CD14-positive monocyte (primary cell): ENCODE measurements around the gene FIBCD1. TPM values are rescaled to one million over a fixed set of nuclear protein-coding genes. Genes with fewer than 3 reads are reported as not detected.

Source experiments
- DNase-seq, 3 donors: peaks; one replicate each; pipeline ENCODE4 v3.0.0-alpha.2; 2011 to 2022
- H2AFZ ChIP-seq: 2 replicates; pipeline ENCODE4 v1.6.0; 2012; ENCODE audit warnings: mild to moderate bottlenecking, low read depth, low read length, inconsistent platforms; ENCODE audit not compliant: insufficient read depth, poor library complexity, severe bottlenecking
- H3K27ac ChIP-seq, 2 donors: 1 replicate in 1 of 2; 2 replicates in 1 of 2; pipeline ENCODE4 v1.5.1; 2012 to 2013; ENCODE audit warnings: low read length in 2 of 2, control low read depth in 1 of 2, inconsistent platforms in 1 of 2, low read depth in 1 of 2, mild to moderate bottlenecking in 1 of 2
- H3K27me3 ChIP-seq, 2 donors: one replicate each; pipeline versions ENCODE4 v1.6.0 to v1.6.1; 2011 to 2013; ENCODE audit warnings: low read length in 2 of 2; ENCODE audit not compliant: control insufficient read depth in 2 of 2, insufficient read depth in 2 of 2
- H3K36me3 ChIP-seq, 2 donors: replicated peaks in 1 of 2; 1 replicate in 1 of 2; 2 replicates in 1 of 2; pipeline versions ENCODE4 v1.5.1 to v1.6.1; 2012 to 2013; ENCODE audit warnings: low read length in 2 of 2, control low read depth in 1 of 2, inconsistent platforms in 1 of 2, mild to moderate bottlenecking in 1 of 2; ENCODE audit not compliant: insufficient read depth in 2 of 2, control insufficient read depth in 1 of 2
- H3K4me1 ChIP-seq, 2 donors: 1 replicate in 1 of 2; 2 replicates in 1 of 2; pipeline versions ENCODE4 v1.5.1 to v1.6.1; 2012 to 2013; ENCODE audit warnings: low read length in 2 of 2, control low read depth in 1 of 2, inconsistent platforms in 1 of 2, mild to moderate bottlenecking in 1 of 2, moderate library complexity in 1 of 2; ENCODE audit not compliant: insufficient read depth in 2 of 2, control insufficient read depth in 1 of 2
- H3K4me2 ChIP-seq: replicated peaks from 2 replicates; pipeline ENCODE3; 2012; ENCODE audit warnings: low read length, moderate library complexity, mild to moderate bottlenecking; ENCODE audit not compliant: poor library complexity, severe bottlenecking; ENCODE audit errors: extremely low read depth
- H3K4me3 ChIP-seq, 3 experiments: fragments of 200-600 bp in 1 of 3; sonication (generic) in 1 of 3; replicated peaks in 1 of 3; 1 replicate in 2 of 3; 2 replicates in 1 of 3; pipeline ENCODE4 v1.5.1; 2011 to 2013; ENCODE audit warnings: low read length in 3 of 3, mild to moderate bottlenecking in 3 of 3, control low read depth in 2 of 3, low read depth in 2 of 3, inconsistent platforms in 1 of 3, moderate library complexity in 1 of 3
- H3K79me2 ChIP-seq: 2 replicates; pipeline ENCODE4 v1.6.0; 2012; ENCODE audit warnings: mild to moderate bottlenecking, control low read depth, inconsistent platforms, low read length, moderate library complexity; ENCODE audit not compliant: insufficient read depth
- H3K9ac ChIP-seq: 2 replicates; pipeline ENCODE4 v1.6.0; 2017; ENCODE audit warnings: low read length, mild to moderate bottlenecking; ENCODE audit not compliant: insufficient read depth, poor library complexity, severe bottlenecking
- H3K9me3 ChIP-seq, 2 donors: replicated peaks in 1 of 2; 1 replicate in 1 of 2; 2 replicates in 1 of 2; pipeline versions ENCODE4 v1.5.1 to v1.6.1; 2012 to 2013; ENCODE audit warnings: low read length in 2 of 2, control low read depth in 1 of 2; ENCODE audit not compliant: control insufficient read depth in 1 of 2, insufficient read depth in 1 of 2
- H4K20me1 ChIP-seq: 2 replicates; pipeline ENCODE4 v1.6.0; 2012; ENCODE audit warnings: mild to moderate bottlenecking, low read length, control low read depth, moderate library complexity; ENCODE audit not compliant: insufficient read depth
- H3K27ac Mint-ChIP-seq, 7 donors: one replicate each; pipeline ENCODE4 v1.8.0; 2020; ENCODE audit warnings: mild to moderate bottlenecking in 7 of 7, mixed read lengths in 7 of 7, moderate library complexity in 6 of 7, inconsistent platforms in 2 of 7
- H3K27me3 Mint-ChIP-seq, 3 donors: one replicate each; pipeline ENCODE4 v1.8.0; 2021 to 2022; ENCODE audit warnings: low read depth in 3 of 3, mild to moderate bottlenecking in 3 of 3, mixed read lengths in 3 of 3, moderate library complexity in 3 of 3, inconsistent platforms in 1 of 3
- H3K36me3 Mint-ChIP-seq, 2 donors: one replicate each; pipeline ENCODE4 v1.8.0; 2020; ENCODE audit warnings: mixed read lengths in 2 of 2, inconsistent platforms in 1 of 2, mild to moderate bottlenecking in 1 of 2
- H3K4me1 Mint-ChIP-seq: one replicate; pipeline ENCODE4 v1.8.0; 2020; ENCODE audit warnings: mild to moderate bottlenecking, mixed read lengths
- H3K4me3 Mint-ChIP-seq, 2 donors: one replicate each; pipeline ENCODE4 v1.8.0; 2020; ENCODE audit warnings: mild to moderate bottlenecking in 2 of 2, mixed read lengths in 2 of 2, moderate library complexity in 1 of 2
- H3K9me3 Mint-ChIP-seq, 7 donors: one replicate each; pipeline ENCODE4 v1.8.0; 2020 to 2022; ENCODE audit warnings: mixed read lengths in 7 of 7, mild to moderate bottlenecking in 6 of 7, moderate library complexity in 6 of 7, inconsistent platforms in 2 of 7
- WGBS: methylation state at CpG from one replicate; pipeline ENCODE4 v1.1.5; 2013; ENCODE audit warnings: missing lambda C conversion rate; ENCODE audit not compliant: insufficient coverage; 5-methylcytosine and 5-hydroxymethylcytosine counted together
- intact Hi-C, 2 donors: fragments of 100-400 bp; cut with micrococcal nuclease; formaldehyde crosslinking; loops; one replicate each; pipeline versions ENCODE4 v1.15.0 to v1.15.1; 2023
- polyA plus RNA-seq, 3 donors: library from polyadenylated mRNA; depleted of rRNA in 1 of 3; unstranded in 2 of 3; stranded (reverse) in 1 of 3; fragments of 300-500 nt in 2 of 3; fragments of >200 nt in 1 of 3; fragmentation: Illumina TruSeq in 2 of 3; gene quantifications; 1 replicate in 2 of 3; 2 replicates in 1 of 3; pipeline ENCODE4 v1.2.3, GENCODE V29; 2012 to 2021
- TF ChIP-seq, protein P1 (sequence below): fragments of 200-600 bp; IDR thresholded peaks from one replicate; pipeline ENCODE4 v1.8.0; 2022; ENCODE audit warnings: antibody characterized with exemption, mild to moderate bottlenecking

Gene FIBCD1
- polyA plus RNA-seq, 3 donors, result not detected

DNA sequence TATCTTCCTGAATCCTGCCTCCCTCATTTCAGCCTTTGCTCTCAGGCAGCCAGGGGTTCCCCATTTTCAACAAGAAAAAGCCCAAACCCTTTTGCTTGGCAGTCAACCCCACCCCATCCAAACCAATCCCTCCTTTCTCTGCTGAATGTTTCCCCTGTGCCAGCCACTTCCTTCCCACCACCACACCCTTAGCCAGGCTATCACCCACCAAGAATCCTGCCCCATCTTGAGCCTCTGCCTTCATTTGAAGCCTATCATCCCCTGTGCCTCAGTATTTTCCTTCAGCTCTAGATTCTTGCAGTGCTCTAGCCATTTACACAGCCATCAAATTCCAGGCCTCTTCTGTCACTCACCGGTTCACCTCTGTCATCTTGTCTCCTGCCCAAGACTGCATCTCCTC lies 15.3 kb upstream of the FIBCD1 start:
- Histone ChIP-seq H3K27ac (no peak overlapping the region), H3K27me3 (no peaks in the 10 kb centered on the region), H3K9me3 (peaks cover 3 to 10% of the 10 kb centered on the region in 2 donors), H3K36me3 (no peaks in the 10 kb centered on the region), H4K20me1 (no peaks in the 10 kb centered on the region), H3K4me3 (no peak overlapping the region), H3K9ac (no peak overlapping the region), H3K4me1 (no peaks in the 10 kb centered on the region), H3K79me2 (no peaks in the 10 kb centered on the region), H3K4me2 (no peak overlapping the region), H2AFZ (no peak overlapping the region)
- no peak for DNase-seq
- H3K36me3 Mint-ChIP-seq, result no peaks in the 10 kb centered on the region
- WGBS, result no CpG with 5 or more reads among the region's 1 CpG
- H3K27ac Mint-ChIP-seq, result no peak overlapping the region
- no peak overlapping the region for H3K4me3 Mint-ChIP-seq
- intact Hi-C loops, result no loop called here
- no peaks in the 10 kb centered on the region for H3K4me1 Mint-ChIP-seq
- H3K9me3 Mint-ChIP-seq, result peaks cover 6 to 18% (median 10%) of the 10 kb centered on the region in 7 donors
- peaks cover 10 to 14% (median 13%) of the 10 kb centered on the region in 3 donors for H3K27me3 Mint-ChIP-seq
- TF ChIP-seq, protein P1, sequence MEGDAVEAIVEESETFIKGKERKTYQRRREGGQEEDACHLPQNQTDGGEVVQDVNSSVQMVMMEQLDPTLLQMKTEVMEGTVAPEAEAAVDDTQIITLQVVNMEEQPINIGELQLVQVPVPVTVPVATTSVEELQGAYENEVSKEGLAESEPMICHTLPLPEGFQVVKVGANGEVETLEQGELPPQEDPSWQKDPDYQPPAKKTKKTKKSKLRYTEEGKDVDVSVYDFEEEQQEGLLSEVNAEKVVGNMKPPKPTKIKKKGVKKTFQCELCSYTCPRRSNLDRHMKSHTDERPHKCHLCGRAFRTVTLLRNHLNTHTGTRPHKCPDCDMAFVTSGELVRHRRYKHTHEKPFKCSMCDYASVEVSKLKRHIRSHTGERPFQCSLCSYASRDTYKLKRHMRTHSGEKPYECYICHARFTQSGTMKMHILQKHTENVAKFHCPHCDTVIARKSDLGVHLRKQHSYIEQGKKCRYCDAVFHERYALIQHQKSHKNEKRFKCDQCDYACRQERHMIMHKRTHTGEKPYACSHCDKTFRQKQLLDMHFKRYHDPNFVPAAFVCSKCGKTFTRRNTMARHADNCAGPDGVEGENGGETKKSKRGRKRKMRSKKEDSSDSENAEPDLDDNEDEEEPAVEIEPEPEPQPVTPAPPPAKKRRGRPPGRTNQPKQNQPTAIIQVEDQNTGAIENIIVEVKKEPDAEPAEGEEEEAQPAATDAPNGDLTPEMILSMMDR, result no peak

DNA sequence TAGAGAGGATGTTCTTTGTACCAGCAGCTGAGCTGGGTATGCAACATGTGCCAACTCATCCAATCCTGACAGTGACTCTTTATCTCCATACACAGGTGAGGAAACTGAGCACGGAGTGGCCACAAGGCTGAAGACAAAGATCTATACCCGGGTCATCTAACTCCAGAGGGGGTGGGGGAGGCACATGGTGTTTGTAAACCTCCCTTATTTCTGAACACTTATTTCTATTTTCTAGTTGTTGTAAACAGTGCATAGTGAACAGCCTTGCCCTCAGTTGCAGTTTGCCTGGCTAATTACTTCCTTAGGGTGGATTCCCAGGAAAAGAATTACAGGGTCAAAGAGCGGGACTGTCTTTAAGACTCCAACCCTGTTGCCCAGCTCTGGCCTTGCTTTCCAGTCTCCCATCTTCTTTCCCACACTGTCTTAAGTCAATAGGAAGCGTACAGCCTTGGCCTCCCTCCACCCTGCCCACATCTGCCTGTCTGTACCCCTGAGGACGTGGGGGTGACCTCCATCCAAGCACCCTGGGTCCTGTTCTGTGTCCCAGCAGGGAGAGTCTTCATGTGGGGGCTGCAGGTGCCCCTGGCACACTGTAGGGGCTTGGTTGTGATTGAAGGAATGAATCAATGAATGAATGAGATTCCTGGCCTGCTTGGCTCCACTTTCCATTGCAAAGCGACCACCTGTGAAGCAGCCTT lies 13.2 kb upstream of the FIBCD1 start:
- no peaks in the 10 kb centered on the region for H3K36me3 Mint-ChIP-seq
- H4K20me1 ChIP-seq, result no peaks in the 10 kb centered on the region
- peaks cover 0 to 11% (median 8%) of the 10 kb centered on the region in 7 donors for H3K9me3 Mint-ChIP-seq
- TF ChIP-seq, protein P1, result no peak
- no peak overlapping the region for H3K27ac Mint-ChIP-seq
- no peak overlapping the region for H2AFZ ChIP-seq
- no peak for DNase-seq
- H3K27me3 ChIP-seq, result no peaks in the 10 kb centered on the region
- intact Hi-C loops, result no loop called here
- WGBS, result 78% methylated on average over 3 of the region's 6 CpGs
- peaks cover 0 to 5% of the 10 kb centered on the region in 2 donors for H3K9me3 ChIP-seq
- no peaks in the 10 kb centered on the region for H3K4me1 ChIP-seq
- H3K4me1 Mint-ChIP-seq, result no peaks in the 10 kb centered on the region
- H3K4me3 ChIP-seq, result no peak overlapping the region
- H3K79me2 ChIP-seq, result no peaks in the 10 kb centered on the region
- no peak overlapping the region for H3K27ac ChIP-seq
- H3K4me2 ChIP-seq, result no peak overlapping the region
- H3K9ac ChIP-seq, result no peak overlapping the region
- H3K4me3 Mint-ChIP-seq, result no peak overlapping the region
- H3K36me3 ChIP-seq, result no peaks in the 10 kb centered on the region
- peaks cover 13 to 24% (median 14%) of the 10 kb centered on the region in 3 donors for H3K27me3 Mint-ChIP-seq
